IMR-90 (cell line): Measurements from ENCODE around the gene KIFBP. TPM values are rescaled to one million over a fixed set of nuclear protein-coding genes. Genes with fewer than 3 reads are reported as not detected.
"Not testable (repeated sequence)": the region's sequence is repeated elsewhere in the genome, so short reads cannot be mapped to it uniquely, and the experiment has no call there.

Source experiments
- ATAC-seq: fragments of 200-7000 bp; cut with Tn5 transposase; 2 replicates; pipeline ENCODE4 v1.9.1; 2020; ENCODE audit warnings: low read depth, mild to moderate bottlenecking, moderate library complexity
- BruUV-seq: library from RNA; stranded (reverse); fragments of 400-500 nt; replicated peaks from 2 replicates; lab custom pipeline; 2021; lab: Mats Ljungman, UMichigan
- CTCF ChIA-PET: fragments of 300-600 bp; formaldehyde crosslinking; extraction: SDS; loops from one replicate; lab custom pipeline; 2021; ENCODE audit warnings: antibody characterized with exemption; lab: Yijun Ruan, JAX
- POLR2A ChIA-PET: fragments of 300-600 bp; sonication (Branson Sonifier 250); formaldehyde crosslinking; loops from one replicate; lab custom pipeline; 2022; ENCODE audit warnings: antibody characterized with exemption; ENCODE audit not compliant: unreplicated experiment; lab: Charles Lee
- DNase-seq: peaks from one replicate; pipeline ENCODE4 v3.0.0; 2013
- H2AFZ ChIP-seq: replicated peaks from 2 replicates; pipeline ENCODE3; 2013; ENCODE audit warnings: low read length, mild to moderate bottlenecking; ENCODE audit not compliant: poor library complexity
- H2AK5ac ChIP-seq: 2 replicates; pipeline ENCODE4 v1.6.1; 2013; ENCODE audit warnings: low read depth, low read length, inconsistent platforms
- H2AK9ac ChIP-seq: replicated peaks from 2 replicates; pipeline ENCODE3; 2013; ENCODE audit warnings: mild to moderate bottlenecking, low read depth, low read length, moderate library complexity; ENCODE audit not compliant: poor library complexity
- H2BK120ac ChIP-seq: 2 replicates; pipeline ENCODE4 v1.6.1; 2013; ENCODE audit warnings: low read depth, low read length, inconsistent platforms
- H2BK15ac ChIP-seq: 3 replicates; pipeline ENCODE4 v1.6.1; 2013; ENCODE audit warnings: low read depth, low read length, inconsistent platforms
- H2BK20ac ChIP-seq: 2 replicates; pipeline ENCODE4 v1.6.1; 2013; ENCODE audit warnings: low read depth, mild to moderate bottlenecking, inconsistent platforms, low read length, moderate library complexity
- H2BK5ac ChIP-seq: 2 replicates; pipeline ENCODE4 v1.6.1; 2013; ENCODE audit warnings: mild to moderate bottlenecking, low read depth, low read length, inconsistent platforms; ENCODE audit not compliant: poor library complexity, severe bottlenecking
- H3K14ac ChIP-seq: replicated peaks from 2 replicates; pipeline ENCODE4 v1.6.1; 2013; ENCODE audit warnings: low read depth, low read length, inconsistent platforms
- H3K18ac ChIP-seq: 2 replicates; pipeline ENCODE4 v1.6.1; 2013; ENCODE audit warnings: low read depth, low read length, control low read depth
- H3K23ac ChIP-seq: 2 replicates; pipeline ENCODE4 v1.6.1; 2013; ENCODE audit warnings: low read depth, low read length, inconsistent platforms
- H3K27ac ChIP-seq: 2 replicates; pipeline ENCODE4 v1.5.1; 2013; ENCODE audit warnings: mild to moderate bottlenecking, control low read depth, low read length; ENCODE audit not compliant: insufficient read depth
- H3K27me3 ChIP-seq: 2 replicates; pipeline ENCODE4 v1.6.1; 2013; ENCODE audit warnings: low read length; ENCODE audit not compliant: control insufficient read depth, insufficient read depth
- H3K36me3 ChIP-seq: 2 replicates; pipeline ENCODE4 v1.6.1; 2013; ENCODE audit warnings: low read length, mixed read lengths; ENCODE audit not compliant: control insufficient read depth, insufficient read depth
- H3K4ac ChIP-seq: 2 replicates; pipeline ENCODE4 v1.6.1; 2013; ENCODE audit warnings: low read depth, low read length, inconsistent platforms
- H3K4me1 ChIP-seq: 2 replicates; pipeline ENCODE4 v1.6.1; 2013; ENCODE audit warnings: low read length, mixed read lengths; ENCODE audit not compliant: control insufficient read depth, insufficient read depth
- H3K4me2 ChIP-seq: 2 replicates; pipeline ENCODE4 v1.6.1; 2013; ENCODE audit warnings: low read depth, mild to moderate bottlenecking, control low read depth, low read length, moderate library complexity
- H3K4me3 ChIP-seq: 2 replicates; pipeline ENCODE4 v1.5.1; 2013; ENCODE audit warnings: low read depth, mild to moderate bottlenecking, control low read depth, low read length, moderate library complexity; ENCODE audit not compliant: insufficient read depth
- H3K56ac ChIP-seq: 2 replicates; pipeline ENCODE4 v1.6.1; 2013; ENCODE audit warnings: low read length, inconsistent platforms; ENCODE audit not compliant: insufficient read depth; ENCODE audit errors: extremely low read depth
- H3K79me1 ChIP-seq, 2 experiments: 2 replicates each; pipeline ENCODE4 v1.6.1; 2013; ENCODE audit warnings: low read length in 2 of 2, inconsistent platforms in 1 of 2, low read depth in 1 of 2
- H3K9ac ChIP-seq: 2 replicates; pipeline ENCODE4 v1.6.1; 2013; ENCODE audit warnings: low read depth, low read length, control low read depth
- H3K9me1 ChIP-seq: 2 replicates; pipeline ENCODE4 v1.6.1; 2013; ENCODE audit warnings: low read length, inconsistent platforms; ENCODE audit not compliant: insufficient read depth
- H3K9me3 ChIP-seq: 2 replicates; pipeline ENCODE4 v1.6.1; 2013; ENCODE audit warnings: low read length; ENCODE audit not compliant: control insufficient read depth, insufficient read depth
- H4K20me1 ChIP-seq: 2 replicates; pipeline ENCODE4 v1.6.1; 2013; ENCODE audit warnings: low read length, inconsistent platforms; ENCODE audit not compliant: insufficient read depth
- H4K5ac ChIP-seq: 2 replicates; pipeline ENCODE4 v1.6.1; 2013; ENCODE audit warnings: mild to moderate bottlenecking, low read depth, low read length, control low read depth
- H4K8ac ChIP-seq, 2 experiments: 2 replicates each; pipeline ENCODE4 v1.6.1; 2013; ENCODE audit warnings: low read depth in 2 of 2, low read length in 2 of 2, control low read depth in 1 of 2, inconsistent platforms in 1 of 2
- H4K91ac ChIP-seq: 2 replicates; pipeline ENCODE4 v1.6.1; 2013; ENCODE audit warnings: low read depth, low read length, inconsistent platforms; ENCODE audit not compliant: insufficient read depth
- WGBS, 2 experiments: methylation state at CpG; one replicate each; pipeline versions ENCODE4 v1.1.5 to v1.1.7; 2013; ENCODE audit warnings: missing lambda C conversion rate in 2 of 2; ENCODE audit not compliant: insufficient read length in 1 of 2; ENCODE audit errors: extremely low coverage in 2 of 2; 5-methylcytosine and 5-hydroxymethylcytosine counted together
- dilution Hi-C: fragments of 300-500 bp; cut with HindIII; formaldehyde crosslinking; loops from one replicate; pipeline ENCODE4 v1.14.3; 2018; ENCODE audit warnings: low sequenced_read_pairs; ENCODE audit not compliant: unreplicated experiment
- in situ Hi-C: fragments of 300-500 bp; cut with MboI; formaldehyde crosslinking; loops from 3 replicates; pipeline ENCODE4 v1.14.3; 2019; ENCODE audit warnings: low sequenced_read_pairs, inconsistent platforms, mixed read lengths
- intact Hi-C: fragments of 100-400 bp; cut with micrococcal nuclease; formaldehyde crosslinking; loops from 2 replicates; pipeline ENCODE4 v1.10.0; 2022
- polyA plus RNA-seq, 3 experiments: library from polyadenylated mRNA; depleted of rRNA; stranded (reverse); fragments of >200 nt; gene quantifications; 2 replicates each; pipeline ENCODE4 v1.2.3, GENCODE V29; 2012; ENCODE audit warnings: low replicate concordance in 1 of 3
- total RNA-seq: library from RNA; depleted of rRNA; stranded (reverse); fragments of >200 nt; gene quantifications from 2 replicates; pipeline ENCODE4 v1.2.3, GENCODE V29; 2012

The KIFBP gene
- total and polyA plus RNA-seq, 2 of the 4 experiments (the other 2 are of a cell fraction): 30.6 to 51.3 TPM

GRCh38 chr10:68975936-68976473, 12.6 kb upstream of the KIFBP start:
- H3K18ac ChIP-seq, H3K4me2 ChIP-seq, H3K4ac ChIP-seq, H3K9me3 ChIP-seq, BruUV-seq, H3K56ac ChIP-seq, H3K4me1 ChIP-seq, H4K8ac ChIP-seq, H3K23ac ChIP-seq, H4K20me1 ChIP-seq, H2AK9ac ChIP-seq, H4K91ac ChIP-seq, H4K5ac ChIP-seq, H3K9me1 ChIP-seq, H2BK20ac ChIP-seq, POLR2A ChIA-PET, dilution Hi-C loops, H3K14ac ChIP-seq, H2BK15ac ChIP-seq, CTCF ChIA-PET, DNase-seq, ATAC-seq, H2AFZ ChIP-seq, H3K4me3 ChIP-seq, H2AK5ac ChIP-seq, H2BK5ac ChIP-seq, H2BK120ac ChIP-seq, H3K27me3 ChIP-seq, H3K9ac ChIP-seq, H3K27ac ChIP-seq, in situ Hi-C loops: not testable (repeated sequence)
- intact Hi-C loops: loop anchor here (10.0 kb wide), 1 partner anchor 221 kb away; no protein-coding TSS in a partner anchor
- Histone ChIP-seq H3K36me3 (peaks cover 55% of the 10 kb centered on the region), H3K79me1 (peaks cover 23 to 29% of the 10 kb centered on the region in 2 experiments)
- WGBS, 2 experiments: no CpG with 5 or more reads among the region's 5 CpGs

- in situ Hi-C loops, DNase-seq, dilution Hi-C loops: not testable (repeated sequence)
Observed at GRCh38 chr10:68979738-68980137, 8.9 kb upstream of the KIFBP start.

More at GRCh38 chr10:68979738-68980137, 8.9 kb upstream of the KIFBP start:
- H2AK9ac ChIP-seq, H4K8ac ChIP-seq, H2BK5ac ChIP-seq, BruUV-seq, H2BK120ac ChIP-seq, H3K27me3 ChIP-seq, H3K56ac ChIP-seq, H2AFZ ChIP-seq, CTCF ChIA-PET, H3K27ac ChIP-seq, H3K4me2 ChIP-seq, H3K4me3 ChIP-seq, ATAC-seq, H2BK15ac ChIP-seq, H3K9ac ChIP-seq, H2AK5ac ChIP-seq, H3K4me1 ChIP-seq, H3K9me1 ChIP-seq, H3K23ac ChIP-seq, H4K5ac ChIP-seq, H2BK20ac ChIP-seq, H4K91ac ChIP-seq, H3K9me3 ChIP-seq, H3K18ac ChIP-seq, H3K4ac ChIP-seq, H3K14ac ChIP-seq, POLR2A ChIA-PET, H4K20me1 ChIP-seq: not testable (repeated sequence)
- H3K79me1 ChIP-seq: peaks cover 7 to 12% of the 10 kb centered on the region in 2 experiments; a peak in 3 of 4 replicates
- peaks cover 34% of the 10 kb centered on the region for H3K36me3 ChIP-seq
- intact Hi-C loops: loop anchor here (10.0 kb wide), 1 partner anchor 225 kb away; no protein-coding TSS in a partner anchor
- 100% methylated on average over 2 of the region's 6 CpGs; no CpG with 5 or more reads in 1 of the 2 experiments for WGBS, 2 experiments
